Liver (tissue), 9 donors: ENCODE results near the gene ZNF354C. TPM values are rescaled to one million over a fixed set of nuclear protein-coding genes. Genes with fewer than 3 reads are reported as not detected.

Experiments used
- DNase-seq: peaks from one replicate; pipeline ENCODE4 v3.0.0-alpha.2; 2017; ENCODE audit warnings: low spot score
- H3K27ac ChIP-seq, 2 donors: one replicate each; pipeline ENCODE4 v1.7.0; 2013; ENCODE audit warnings: inconsistent platforms in 2 of 2, low read length in 2 of 2, control low read depth in 1 of 2, low read depth in 1 of 2, mild to moderate bottlenecking in 1 of 2
- H3K27me3 ChIP-seq, 4 donors: one replicate each; pipeline versions ENCODE4 v1.6.1 to v1.7.0; 2013; ENCODE audit warnings: low read length in 3 of 4, inconsistent platforms in 1 of 4, mild to moderate bottlenecking in 1 of 4, moderate library complexity in 1 of 4; ENCODE audit not compliant: control insufficient read depth in 4 of 4, insufficient read depth in 4 of 4
- H3K36me3 ChIP-seq, 4 donors: one replicate each; pipeline versions ENCODE4 v1.6.1 to v1.7.0; 2013; ENCODE audit warnings: low read length in 3 of 4, mild to moderate bottlenecking in 3 of 4, low read depth in 1 of 4, moderate library complexity in 1 of 4; ENCODE audit not compliant: control insufficient read depth in 4 of 4, insufficient read depth in 3 of 4
- H3K4me1 ChIP-seq, 4 donors: one replicate each; pipeline versions ENCODE4 v1.6.1 to v1.7.0; 2013; ENCODE audit warnings: low read length in 3 of 4, mild to moderate bottlenecking in 3 of 4, moderate library complexity in 1 of 4; ENCODE audit not compliant: control insufficient read depth in 4 of 4, insufficient read depth in 4 of 4
- H3K4me3 ChIP-seq, 3 donors: one replicate each; pipeline versions ENCODE4 v1.6.1 to v1.7.0; 2013; ENCODE audit warnings: low read length in 3 of 3, control low read depth in 1 of 3, low read depth in 1 of 3, mild to moderate bottlenecking in 1 of 3
- H3K9ac ChIP-seq, 2 donors: one replicate each; pipeline ENCODE4 v1.7.0; 2013; ENCODE audit warnings: low read length in 2 of 2, mild to moderate bottlenecking in 2 of 2, moderate library complexity in 2 of 2, control low read depth in 1 of 2, low read depth in 1 of 2
- H3K9me3 ChIP-seq, 4 donors: one replicate each; pipeline versions ENCODE4 v1.6.1 to v1.7.0; 2013; ENCODE audit warnings: low read length in 3 of 4; ENCODE audit not compliant: control insufficient read depth in 4 of 4
- EGR1 ChIP-seq, 2 donors: IDR thresholded peaks; 2 replicates each; pipeline ENCODE4 v1.6.1; 2016 to 2018; ENCODE audit warnings: antibody characterized with exemption in 2 of 2, low read depth in 2 of 2
- FOXA1 ChIP-seq: IDR thresholded peaks from 2 replicates; pipeline ENCODE4 v1.6.1; 2016; ENCODE audit warnings: antibody characterized with exemption
- FOXA2 ChIP-seq: IDR thresholded peaks from 2 replicates; pipeline ENCODE4 v1.6.1; 2016; ENCODE audit warnings: antibody characterized with exemption
- HNF4G ChIP-seq: IDR thresholded peaks from 2 replicates; pipeline ENCODE4 v1.6.1; 2016; ENCODE audit warnings: antibody characterized with exemption
- JUND ChIP-seq, 2 donors: IDR thresholded peaks; 2 replicates each; pipeline ENCODE4 v1.6.1; 2016; ENCODE audit warnings: antibody characterized with exemption in 2 of 2
- NR2F2 ChIP-seq: IDR thresholded peaks from 2 replicates; pipeline ENCODE4 v1.6.1; 2016; ENCODE audit warnings: antibody characterized with exemption
- RAD21 ChIP-seq, 2 donors: IDR thresholded peaks; 2 replicates each; pipeline ENCODE4 v1.6.1; 2016; ENCODE audit warnings: antibody characterized with exemption in 2 of 2, mild to moderate bottlenecking in 2 of 2
- RXRA ChIP-seq, 2 donors: IDR thresholded peaks; 2 replicates each; pipeline ENCODE4 v1.6.1; 2017 to 2018; ENCODE audit warnings: antibody characterized with exemption in 2 of 2, mild to moderate bottlenecking in 1 of 2
- TAF1 ChIP-seq: conservative IDR thresholded peaks from 2 replicates; pipeline ENCODE4 v1.6.1; 2016; ENCODE audit warnings: antibody characterized with exemption, mild to moderate bottlenecking
- YY1 ChIP-seq: IDR thresholded peaks from 2 replicates; pipeline ENCODE4 v1.6.1; 2016; ENCODE audit warnings: antibody characterized with exemption, mild to moderate bottlenecking
- WGBS: extraction: QIAGEN DNeasy Blood & Tissue Kit; methylation state at CpG from one replicate; pipeline ENCODE4 v1.1.7; 2013; 5-methylcytosine and 5-hydroxymethylcytosine counted together
- polyA plus RNA-seq, 2 donors: library from polyadenylated mRNA; stranded (reverse) in 1 of 2; unstranded in 1 of 2; fragments of 200-250 nt in 1 of 2; fragments of >200 nt in 1 of 2; fragmentation: Nextera tagmentation in 1 of 2; extraction: Ambion mirVana in 1 of 2; gene quantifications; one replicate each; pipeline versions ENCODE4 v1.2.1 to v1.2.3, GENCODE V29; 2013 to 2015
- total RNA-seq, 2 donors: library from RNA; depleted of rRNA; stranded (reverse); fragments of >200 nt; gene quantifications; one replicate each; pipeline ENCODE4 v1.2.3, GENCODE V29; 2014
- TF ChIP-seq, protein P1 (sequence below): IDR thresholded peaks from 2 replicates; pipeline ENCODE4 v1.6.1; 2016; ENCODE audit warnings: antibody characterized with exemption
- TF ChIP-seq, protein P2 (sequence below): IDR thresholded peaks from 2 replicates; pipeline ENCODE4 v1.6.1; 2016; ENCODE audit warnings: antibody characterized with exemption
- TF ChIP-seq, protein P3 (sequence below): IDR thresholded peaks from 2 replicates; pipeline ENCODE4 v1.6.1; 2016; ENCODE audit warnings: antibody characterized with exemption, mild to moderate bottlenecking
- TF ChIP-seq, protein P4 (sequence below): IDR thresholded peaks from 2 replicates; pipeline ENCODE4 v1.6.1; 2016; ENCODE audit warnings: antibody characterized with exemption
- TF ChIP-seq, protein P5 (sequence below): fragments of 150-350 bp; IDR thresholded peaks from 2 replicates; pipeline ENCODE4 v1.5.1; 2017; ENCODE audit warnings: improper control_type of control experiment, low read depth, low read length; ENCODE audit not compliant: missing input control
- donor health status: healthy.
- donor health status: healthy.
- donor health status: healthy.
- donor health status: healthy.
- donor health status: healthy.

The ZNF354C gene
- total and polyA plus RNA-seq, 4 donors: 0.49 to 2.8 (median 1.6) TPM

DNA sequence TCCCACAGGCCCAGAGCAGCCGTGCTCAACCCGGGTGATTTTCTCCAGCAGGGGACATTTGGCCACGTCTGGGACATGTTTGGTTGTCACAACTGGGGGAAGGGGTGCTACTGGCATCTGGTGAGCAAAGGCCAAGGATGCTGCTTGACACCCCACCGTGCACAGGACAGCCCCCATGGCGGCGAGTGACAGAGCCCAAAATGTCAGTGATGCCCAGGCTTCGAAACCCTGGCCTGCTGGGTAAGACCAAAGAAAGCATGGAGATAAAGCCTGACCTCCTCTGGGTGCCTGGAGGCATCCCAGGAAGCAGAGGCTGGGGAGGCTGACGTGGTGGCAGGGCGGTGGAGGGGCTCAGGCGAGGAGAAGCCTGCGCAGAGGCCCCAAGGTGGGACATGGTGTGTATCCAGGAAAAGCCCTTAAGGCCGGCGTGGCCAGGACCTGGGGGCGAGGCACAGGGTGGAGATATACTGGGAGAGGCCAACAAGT, 66.4 kb downstream of the ZNF354C start:
- TF ChIP-seq NR2F2 (no peak), EGR1 (IDR thresholded peaks at IDR 0.05; ENCODE audit: low read depth in 2 of 2) (no peak), FOXA1 (no peak), RXRA (IDR thresholded peaks at IDR 0.05) (no peak), YY1 (no peak), FOXA2 (no peak), RAD21 (IDR thresholded peaks at IDR 0.05) (no peak), TAF1 (no peak)
- TF ChIP-seq, protein P1, sequence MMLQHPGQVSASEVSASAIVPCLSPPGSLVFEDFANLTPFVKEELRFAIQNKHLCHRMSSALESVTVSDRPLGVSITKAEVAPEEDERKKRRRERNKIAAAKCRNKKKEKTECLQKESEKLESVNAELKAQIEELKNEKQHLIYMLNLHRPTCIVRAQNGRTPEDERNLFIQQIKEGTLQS: no peak
- TF ChIP-seq, protein P2, sequence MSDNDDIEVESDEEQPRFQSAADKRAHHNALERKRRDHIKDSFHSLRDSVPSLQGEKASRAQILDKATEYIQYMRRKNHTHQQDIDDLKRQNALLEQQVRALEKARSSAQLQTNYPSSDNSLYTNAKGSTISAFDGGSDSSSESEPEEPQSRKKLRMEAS: no peak
- TF ChIP-seq, protein P3, sequence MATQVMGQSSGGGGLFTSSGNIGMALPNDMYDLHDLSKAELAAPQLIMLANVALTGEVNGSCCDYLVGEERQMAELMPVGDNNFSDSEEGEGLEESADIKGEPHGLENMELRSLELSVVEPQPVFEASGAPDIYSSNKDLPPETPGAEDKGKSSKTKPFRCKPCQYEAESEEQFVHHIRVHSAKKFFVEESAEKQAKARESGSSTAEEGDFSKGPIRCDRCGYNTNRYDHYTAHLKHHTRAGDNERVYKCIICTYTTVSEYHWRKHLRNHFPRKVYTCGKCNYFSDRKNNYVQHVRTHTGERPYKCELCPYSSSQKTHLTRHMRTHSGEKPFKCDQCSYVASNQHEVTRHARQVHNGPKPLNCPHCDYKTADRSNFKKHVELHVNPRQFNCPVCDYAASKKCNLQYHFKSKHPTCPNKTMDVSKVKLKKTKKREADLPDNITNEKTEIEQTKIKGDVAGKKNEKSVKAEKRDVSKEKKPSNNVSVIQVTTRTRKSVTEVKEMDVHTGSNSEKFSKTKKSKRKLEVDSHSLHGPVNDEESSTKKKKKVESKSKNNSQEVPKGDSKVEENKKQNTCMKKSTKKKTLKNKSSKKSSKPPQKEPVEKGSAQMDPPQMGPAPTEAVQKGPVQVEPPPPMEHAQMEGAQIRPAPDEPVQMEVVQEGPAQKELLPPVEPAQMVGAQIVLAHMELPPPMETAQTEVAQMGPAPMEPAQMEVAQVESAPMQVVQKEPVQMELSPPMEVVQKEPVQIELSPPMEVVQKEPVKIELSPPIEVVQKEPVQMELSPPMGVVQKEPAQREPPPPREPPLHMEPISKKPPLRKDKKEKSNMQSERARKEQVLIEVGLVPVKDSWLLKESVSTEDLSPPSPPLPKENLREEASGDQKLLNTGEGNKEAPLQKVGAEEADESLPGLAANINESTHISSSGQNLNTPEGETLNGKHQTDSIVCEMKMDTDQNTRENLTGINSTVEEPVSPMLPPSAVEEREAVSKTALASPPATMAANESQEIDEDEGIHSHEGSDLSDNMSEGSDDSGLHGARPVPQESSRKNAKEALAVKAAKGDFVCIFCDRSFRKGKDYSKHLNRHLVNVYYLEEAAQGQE: no peak
- TF ChIP-seq, protein P4, sequence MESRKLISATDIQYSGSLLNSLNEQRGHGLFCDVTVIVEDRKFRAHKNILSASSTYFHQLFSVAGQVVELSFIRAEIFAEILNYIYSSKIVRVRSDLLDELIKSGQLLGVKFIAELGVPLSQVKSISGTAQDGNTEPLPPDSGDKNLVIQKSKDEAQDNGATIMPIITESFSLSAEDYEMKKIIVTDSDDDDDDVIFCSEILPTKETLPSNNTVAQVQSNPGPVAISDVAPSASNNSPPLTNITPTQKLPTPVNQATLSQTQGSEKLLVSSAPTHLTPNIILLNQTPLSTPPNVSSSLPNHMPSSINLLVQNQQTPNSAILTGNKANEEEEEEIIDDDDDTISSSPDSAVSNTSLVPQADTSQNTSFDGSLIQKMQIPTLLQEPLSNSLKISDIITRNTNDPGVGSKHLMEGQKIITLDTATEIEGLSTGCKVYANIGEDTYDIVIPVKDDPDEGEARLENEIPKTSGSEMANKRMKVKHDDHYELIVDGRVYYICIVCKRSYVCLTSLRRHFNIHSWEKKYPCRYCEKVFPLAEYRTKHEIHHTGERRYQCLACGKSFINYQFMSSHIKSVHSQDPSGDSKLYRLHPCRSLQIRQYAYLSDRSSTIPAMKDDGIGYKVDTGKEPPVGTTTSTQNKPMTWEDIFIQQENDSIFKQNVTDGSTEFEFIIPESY: no peak
- no peak for DNase-seq
- Histone ChIP-seq H3K4me1 (no peaks in the 10 kb centered on the region), H3K9ac (no peak overlapping the region), H3K4me3 (no peak overlapping the region), H3K27me3 (no peaks in the 10 kb centered on the region), H3K27ac (no peak overlapping the region), H3K36me3 (peaks cover 0 to 3% (median 0%) of the 10 kb centered on the region in 4 donors), H3K9me3 (peaks cover 3 to 11% (median 7%) of the 10 kb centered on the region in 4 donors)
- WGBS: 85% methylated on average over 14 of the region's 14 CpGs

DNA sequence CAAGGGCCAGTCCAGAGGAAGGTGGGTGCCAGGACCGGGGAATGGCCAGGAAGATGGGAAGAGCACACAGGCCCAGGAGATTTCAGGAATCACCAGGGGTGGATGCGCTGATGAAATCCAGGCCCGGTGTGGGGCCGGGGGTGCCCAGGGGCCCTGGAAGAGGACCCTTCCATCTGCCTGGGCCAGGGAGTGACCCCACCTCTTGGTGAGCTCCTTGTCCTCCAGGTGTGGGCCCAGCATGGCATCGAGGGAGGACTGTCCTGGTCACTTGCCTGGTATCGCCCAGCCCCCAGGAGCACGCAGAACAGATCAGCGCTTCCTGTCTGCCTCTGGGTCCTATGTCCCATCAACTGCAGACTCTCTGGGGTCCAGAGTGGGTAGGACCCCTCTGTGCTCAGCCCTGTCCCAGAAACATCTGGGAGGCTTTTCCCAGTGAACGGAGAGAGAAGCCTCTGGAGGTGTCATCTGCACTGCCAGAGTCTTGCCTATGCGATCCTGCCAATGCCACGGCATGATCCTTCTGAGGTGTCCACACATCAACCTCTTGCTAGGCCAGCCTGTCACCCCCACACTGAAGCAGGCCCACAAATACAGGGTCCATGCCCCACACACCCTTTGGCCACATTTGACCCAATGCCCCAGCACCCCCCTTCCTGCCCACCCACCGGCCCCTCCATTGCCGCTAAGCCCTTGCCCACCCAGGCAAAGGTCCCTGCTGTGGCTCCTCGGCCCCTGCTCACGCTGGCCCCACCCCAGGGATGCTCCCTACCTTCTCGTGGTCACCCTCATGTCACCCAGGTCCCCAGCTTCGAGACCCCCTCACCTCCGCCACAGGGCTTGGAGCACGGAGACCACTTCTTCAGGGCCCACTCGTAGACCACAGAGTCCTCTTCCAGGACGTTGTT, 67.2 kb downstream of the ZNF354C start:
- Histone ChIP-seq H3K36me3 (peaks cover 0 to 3% (median 0%) of the 10 kb centered on the region in 4 donors), H3K9me3 (peaks cover 2 to 11% (median 4%) of the 10 kb centered on the region in 4 donors), H3K9ac (no peak overlapping the region), H3K4me1 (no peaks in the 10 kb centered on the region), H3K27me3 (no peaks in the 10 kb centered on the region), H3K27ac (no peak overlapping the region), H3K4me3 (no peak overlapping the region)
- no peak for DNase-seq
- 88% methylated on average over 21 of the region's 21 CpGs for WGBS
- TF ChIP-seq, protein P3: no peak
- no peak for TF ChIP-seq FOXA2
- TF ChIP-seq, protein P5, sequence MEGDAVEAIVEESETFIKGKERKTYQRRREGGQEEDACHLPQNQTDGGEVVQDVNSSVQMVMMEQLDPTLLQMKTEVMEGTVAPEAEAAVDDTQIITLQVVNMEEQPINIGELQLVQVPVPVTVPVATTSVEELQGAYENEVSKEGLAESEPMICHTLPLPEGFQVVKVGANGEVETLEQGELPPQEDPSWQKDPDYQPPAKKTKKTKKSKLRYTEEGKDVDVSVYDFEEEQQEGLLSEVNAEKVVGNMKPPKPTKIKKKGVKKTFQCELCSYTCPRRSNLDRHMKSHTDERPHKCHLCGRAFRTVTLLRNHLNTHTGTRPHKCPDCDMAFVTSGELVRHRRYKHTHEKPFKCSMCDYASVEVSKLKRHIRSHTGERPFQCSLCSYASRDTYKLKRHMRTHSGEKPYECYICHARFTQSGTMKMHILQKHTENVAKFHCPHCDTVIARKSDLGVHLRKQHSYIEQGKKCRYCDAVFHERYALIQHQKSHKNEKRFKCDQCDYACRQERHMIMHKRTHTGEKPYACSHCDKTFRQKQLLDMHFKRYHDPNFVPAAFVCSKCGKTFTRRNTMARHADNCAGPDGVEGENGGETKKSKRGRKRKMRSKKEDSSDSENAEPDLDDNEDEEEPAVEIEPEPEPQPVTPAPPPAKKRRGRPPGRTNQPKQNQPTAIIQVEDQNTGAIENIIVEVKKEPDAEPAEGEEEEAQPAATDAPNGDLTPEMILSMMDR: no peak
- TF ChIP-seq HNF4G: no peak
- no peak for TF ChIP-seq JUND (IDR thresholded peaks at IDR 0.05)
- no peak for TF ChIP-seq NR2F2
- no peak for TF ChIP-seq FOXA1
